ENCODE results near the gene CIITA.
"Not testable (repeated sequence)": the region's sequence is repeated elsewhere in the genome, so short reads cannot be mapped to it uniquely, and the experiment has no call there.

The CIITA gene

DNA sequence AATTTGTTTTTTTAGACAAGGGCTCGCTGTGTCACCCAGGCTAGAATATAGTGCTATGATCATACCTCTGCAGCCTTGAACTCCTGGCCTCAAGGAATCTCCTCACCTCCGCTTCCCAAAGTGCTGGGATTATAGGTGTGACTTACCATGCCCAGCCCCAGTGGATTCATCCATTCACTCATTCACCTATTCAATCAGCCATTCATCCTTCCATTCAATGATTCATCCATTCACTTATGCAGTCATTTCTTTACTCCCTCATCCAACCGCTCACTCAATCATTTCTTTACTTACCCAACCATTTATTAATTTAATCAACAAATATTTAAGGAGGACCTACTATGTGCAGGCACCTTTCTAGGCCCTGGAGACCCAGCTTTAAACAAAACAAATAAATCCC lies 39.5 kb downstream of the CIITA start:
- in situ Hi-C loops (cut with HindIII; ENCODE audit: low sequenced_read_pairs), result no loop called here

DNA sequence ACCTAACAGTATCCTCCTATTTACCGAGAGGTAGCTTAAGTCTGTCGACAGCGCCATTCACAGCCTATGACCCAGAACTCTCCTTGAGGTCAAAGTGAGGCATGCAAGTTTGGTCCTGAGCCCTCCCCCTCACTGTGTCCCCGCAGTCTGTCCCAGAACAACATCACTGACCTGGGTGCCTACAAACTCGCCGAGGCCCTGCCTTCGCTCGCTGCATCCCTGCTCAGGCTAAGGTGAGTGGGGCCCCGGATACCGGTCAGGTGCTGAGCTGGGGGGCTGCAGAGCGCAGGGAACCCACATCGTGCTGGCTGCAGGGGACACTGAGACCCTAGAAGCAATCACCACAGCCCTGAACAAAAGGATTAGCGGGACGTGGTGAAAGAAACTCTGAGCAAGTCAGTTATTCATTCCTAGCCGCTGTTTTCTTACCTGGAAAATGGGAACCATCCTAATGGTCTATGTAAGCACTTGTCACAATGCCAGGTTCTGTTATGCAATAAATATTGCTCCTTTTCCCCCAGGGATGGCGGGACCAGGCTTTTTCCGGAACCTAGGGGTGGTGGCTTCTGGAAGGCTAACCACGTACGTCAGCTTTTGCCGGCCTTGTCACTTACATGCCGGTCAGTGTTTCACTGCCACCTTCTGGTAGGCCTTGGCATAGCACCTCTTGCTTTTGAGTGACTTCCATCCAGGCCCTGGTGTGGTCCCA lies 41.4 kb downstream of the CIITA start:
- in situ Hi-C loops (cut with HindIII; ENCODE audit: low sequenced_read_pairs), result no loop called here

DNA sequence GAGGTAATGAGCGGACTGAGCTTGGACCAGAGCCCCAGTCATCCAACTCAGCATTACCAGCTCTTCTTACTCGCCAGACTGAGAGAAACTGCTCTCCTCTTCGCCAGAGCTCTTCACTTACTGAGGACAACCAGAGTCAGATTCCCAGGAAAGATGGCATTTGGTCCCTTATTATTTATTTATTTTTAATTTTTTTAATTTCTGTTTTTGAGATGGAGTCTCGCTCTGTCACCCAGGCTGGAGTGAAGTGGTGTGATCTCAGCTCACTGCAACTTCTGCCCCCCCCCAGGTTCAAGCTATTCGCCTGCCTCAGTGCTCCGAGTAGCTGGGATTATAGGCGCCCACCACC lies 42.0 kb downstream of the CIITA start:
- in situ Hi-C loops (cut with HindIII; ENCODE audit: low sequenced_read_pairs), result no loop called here

DNA sequence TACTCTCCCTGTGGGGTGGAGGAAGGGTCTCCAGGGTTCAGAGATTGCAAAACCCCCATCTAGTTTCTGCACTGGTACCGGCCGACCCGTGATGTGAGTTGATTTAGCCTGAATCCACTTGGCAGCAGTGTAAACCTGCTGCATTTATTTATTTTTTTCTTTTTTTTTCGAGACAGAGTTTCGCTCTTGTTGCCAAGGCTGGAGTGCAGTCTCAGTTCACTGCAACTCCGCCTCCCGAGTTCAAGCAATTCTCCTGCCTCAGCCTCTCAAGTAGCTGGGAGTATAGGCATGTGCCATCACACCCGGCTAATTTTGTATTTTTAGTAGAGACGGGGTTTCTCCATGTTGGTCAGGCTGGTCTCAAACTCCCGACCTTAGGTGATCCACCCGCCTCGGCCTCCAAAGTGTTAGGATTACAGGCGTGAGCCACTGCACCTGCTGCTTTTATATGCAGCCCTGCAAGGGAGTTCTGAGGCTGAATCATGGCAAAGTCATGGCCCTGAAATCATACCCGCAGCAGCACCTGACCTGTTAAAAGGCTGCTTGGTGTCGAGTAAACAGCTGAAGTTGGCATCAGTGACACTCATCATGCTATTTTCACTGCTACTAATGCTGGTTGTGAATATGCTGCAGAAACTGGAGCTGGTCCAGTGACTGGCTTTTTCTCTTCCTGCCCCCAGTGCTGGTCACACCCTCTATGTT lies 43.9 kb downstream of the CIITA start:
- in situ Hi-C loops (cut with HindIII; ENCODE audit: low sequenced_read_pairs), result no loop called here

DNA sequence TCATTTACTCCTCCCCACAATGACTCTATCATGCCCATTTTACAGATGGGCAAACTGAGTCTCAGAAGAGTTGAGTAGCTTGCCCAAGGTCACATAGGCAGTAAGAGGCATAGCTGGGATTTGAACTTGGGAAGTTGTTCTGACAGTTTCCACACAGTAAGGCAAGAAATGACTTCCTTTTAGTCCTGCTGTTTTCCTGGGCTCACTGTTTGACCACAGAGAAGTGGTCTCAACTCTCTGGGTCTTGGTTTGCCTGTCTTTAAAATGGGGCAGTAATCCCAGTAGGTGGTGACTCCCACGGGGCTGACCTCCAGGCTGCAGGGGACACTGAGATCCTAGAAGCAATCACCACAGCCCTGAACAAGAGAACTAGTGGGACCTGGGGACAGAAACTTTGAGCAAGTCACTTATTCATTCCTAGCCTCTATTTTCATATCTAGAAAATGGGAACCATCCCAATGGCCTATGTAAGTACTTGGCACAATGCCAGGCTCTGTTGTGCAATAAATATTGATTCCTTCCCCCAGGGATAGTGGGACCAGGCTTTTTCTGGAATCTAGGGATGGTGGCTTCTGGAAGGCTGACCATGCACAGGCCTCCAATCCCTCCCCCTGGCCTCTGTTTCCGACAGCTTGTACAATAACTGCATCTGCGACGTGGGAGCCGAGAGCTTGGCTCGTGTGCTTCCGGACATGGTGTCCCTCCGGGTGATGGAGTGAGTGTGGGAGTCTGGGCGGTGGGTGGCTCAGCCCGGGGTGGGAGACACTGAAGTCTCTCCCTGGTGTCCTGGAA lies 44.7 kb downstream of the CIITA start:
- in situ Hi-C loops (cut with HindIII; ENCODE audit: low sequenced_read_pairs), result no loop called here

DNA sequence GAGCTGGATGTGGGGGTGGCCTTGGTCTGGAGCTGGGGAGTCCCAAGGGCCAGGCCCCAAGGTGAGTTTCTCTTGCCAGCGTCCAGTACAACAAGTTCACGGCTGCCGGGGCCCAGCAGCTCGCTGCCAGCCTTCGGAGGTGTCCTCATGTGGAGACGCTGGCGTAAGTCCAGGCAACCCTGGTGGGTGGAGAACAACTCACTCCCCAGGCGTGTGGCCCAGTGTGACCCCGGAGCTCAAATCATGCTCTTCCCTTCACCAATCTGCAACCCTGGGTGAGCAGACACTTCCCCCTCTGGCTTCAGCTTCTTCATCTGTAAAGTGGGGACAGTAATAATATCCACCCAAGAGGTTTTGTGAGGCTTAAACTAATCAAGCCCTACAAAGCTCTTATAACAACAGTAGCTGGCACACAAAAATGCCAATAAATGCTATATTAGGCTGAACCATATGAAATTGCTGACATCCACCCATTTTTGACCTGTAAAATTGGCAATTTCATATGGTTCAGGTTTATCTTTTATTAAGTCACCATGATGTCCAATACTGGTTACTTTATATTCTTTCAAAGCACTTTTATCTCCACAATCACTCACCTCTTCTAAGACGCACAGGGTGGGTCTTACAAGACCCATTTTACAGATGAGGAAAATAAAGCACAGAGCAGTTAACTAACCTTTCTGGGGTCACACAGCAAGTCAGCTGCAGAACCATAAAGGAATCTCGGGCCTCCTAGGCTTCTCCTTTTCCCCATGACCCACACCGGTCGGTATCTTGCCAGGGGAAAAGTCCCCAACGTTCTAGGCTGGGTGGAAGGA lies 45.5 kb downstream of the CIITA start:
- in situ Hi-C loops (cut with HindIII; ENCODE audit: low sequenced_read_pairs), result no loop called here

DNA sequence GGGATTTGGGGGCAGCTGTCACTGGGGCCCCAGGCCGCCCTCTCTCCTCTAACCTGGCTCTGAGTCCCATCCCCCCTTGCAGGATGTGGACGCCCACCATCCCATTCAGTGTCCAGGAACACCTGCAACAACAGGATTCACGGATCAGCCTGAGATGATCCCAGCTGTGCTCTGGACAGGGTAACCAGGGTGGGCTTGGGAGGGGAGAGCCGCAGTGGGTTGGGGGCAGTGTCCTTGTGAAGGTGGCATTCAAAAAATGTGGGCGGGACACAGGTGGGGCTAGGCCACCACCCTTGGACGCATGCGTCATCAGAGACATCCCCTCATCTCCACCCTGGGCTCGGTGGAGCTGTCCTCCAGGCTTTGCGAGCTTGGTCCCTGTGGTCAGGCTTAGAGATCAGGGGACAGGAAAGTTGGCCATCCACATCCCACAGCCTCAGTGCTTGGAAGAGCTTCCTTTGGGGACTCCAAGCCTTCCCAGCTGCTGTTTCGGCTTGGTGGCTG lies 46.2 kb downstream of the CIITA start:
- in situ Hi-C loops (cut with HindIII; ENCODE audit: low sequenced_read_pairs), result no loop called here

DNA sequence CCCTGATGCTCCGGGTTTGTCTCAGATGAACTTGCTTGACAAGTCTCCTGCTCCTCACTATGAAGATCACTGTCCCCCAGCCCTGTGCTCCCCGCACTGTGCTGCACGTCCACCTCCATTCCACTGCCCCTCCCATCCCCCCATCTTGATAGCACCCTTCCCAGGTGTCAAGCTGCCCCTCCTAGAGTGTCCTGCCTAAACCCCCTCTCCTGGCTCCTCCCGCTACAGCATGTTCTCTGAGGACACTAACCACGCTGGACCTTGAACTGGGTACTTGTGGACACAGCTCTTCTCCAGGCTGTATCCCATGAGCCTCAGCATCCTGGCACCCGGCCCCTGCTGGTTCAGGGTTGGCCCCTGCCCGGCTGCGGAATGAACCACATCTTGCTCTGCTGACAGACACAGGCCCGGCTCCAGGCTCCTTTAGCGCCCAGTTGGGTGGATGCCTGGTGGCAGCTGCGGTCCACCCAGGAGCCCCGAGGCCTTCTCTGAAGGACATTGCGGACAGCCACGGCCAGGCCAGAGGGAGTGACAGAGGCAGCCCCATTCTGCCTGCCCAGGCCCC lies 46.7 kb downstream of the CIITA start:
- in situ Hi-C loops (cut with HindIII; ENCODE audit: low sequenced_read_pairs), result no loop called here

DNA sequence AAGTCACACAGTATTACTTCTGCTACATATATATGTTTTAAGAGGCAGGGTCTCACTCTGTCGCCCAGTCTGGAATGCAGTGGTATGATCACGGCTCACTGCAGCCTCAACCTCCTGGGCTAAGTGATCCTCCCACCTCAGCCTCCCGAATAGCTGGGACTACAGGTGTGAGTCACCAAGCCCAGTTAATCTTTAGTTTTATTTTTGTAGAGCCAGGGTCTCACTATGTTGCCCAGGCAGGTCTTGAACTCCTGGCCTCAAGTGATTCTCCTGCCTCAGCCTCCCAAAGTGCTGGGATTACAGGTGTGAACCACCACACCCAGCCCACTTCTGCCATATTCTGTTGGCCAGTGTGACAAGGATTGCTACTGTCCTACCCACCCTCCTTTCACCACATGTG lies 48.3 kb downstream of the CIITA start:
- in situ Hi-C loops (cut with HindIII; ENCODE audit: low sequenced_read_pairs), result not testable (repeated sequence)

DNA sequence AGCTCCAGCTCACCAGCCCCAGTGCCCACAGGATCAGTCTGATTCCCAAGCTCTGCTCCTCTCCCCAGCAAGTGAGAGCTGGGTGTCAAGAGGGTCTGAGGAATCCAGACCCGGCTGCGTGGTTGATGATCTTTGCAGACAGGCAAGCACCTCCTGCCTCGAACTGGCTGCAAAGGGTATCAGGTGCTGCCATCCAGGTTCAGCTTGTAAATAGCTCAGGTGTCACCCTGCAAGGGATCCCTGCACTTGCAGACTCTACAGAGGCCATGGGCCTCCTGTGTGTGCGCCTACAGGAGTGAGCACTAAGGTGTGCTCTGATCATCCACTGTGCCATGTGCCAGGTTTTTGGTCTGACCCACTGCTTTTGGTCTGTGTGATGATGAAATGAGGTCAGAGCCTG lies 49.1 kb downstream of the CIITA start:
- in situ Hi-C loops (cut with HindIII; ENCODE audit: low sequenced_read_pairs), result no loop called here

DNA sequence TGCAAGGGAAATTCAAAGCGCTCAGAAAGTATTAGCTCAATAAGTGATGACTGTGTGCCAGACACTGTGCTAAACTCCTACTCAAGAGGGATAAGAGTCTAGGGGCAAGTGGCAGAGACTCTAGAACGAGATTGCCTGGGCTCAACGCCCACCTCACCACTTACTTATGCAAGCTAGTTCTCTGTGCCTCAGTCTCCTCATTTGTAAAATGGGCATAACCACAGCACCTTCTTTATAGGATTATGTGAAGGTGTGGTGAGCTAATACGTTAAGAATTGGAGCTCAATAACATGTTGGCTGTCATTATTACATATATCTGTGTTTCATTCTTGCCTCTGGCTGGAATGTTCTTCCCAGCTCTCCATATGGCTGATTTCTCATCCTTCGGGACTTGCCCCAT lies 49.9 kb downstream of the CIITA start:
- in situ Hi-C loops (cut with HindIII; ENCODE audit: low sequenced_read_pairs), result no loop called here

DNA sequence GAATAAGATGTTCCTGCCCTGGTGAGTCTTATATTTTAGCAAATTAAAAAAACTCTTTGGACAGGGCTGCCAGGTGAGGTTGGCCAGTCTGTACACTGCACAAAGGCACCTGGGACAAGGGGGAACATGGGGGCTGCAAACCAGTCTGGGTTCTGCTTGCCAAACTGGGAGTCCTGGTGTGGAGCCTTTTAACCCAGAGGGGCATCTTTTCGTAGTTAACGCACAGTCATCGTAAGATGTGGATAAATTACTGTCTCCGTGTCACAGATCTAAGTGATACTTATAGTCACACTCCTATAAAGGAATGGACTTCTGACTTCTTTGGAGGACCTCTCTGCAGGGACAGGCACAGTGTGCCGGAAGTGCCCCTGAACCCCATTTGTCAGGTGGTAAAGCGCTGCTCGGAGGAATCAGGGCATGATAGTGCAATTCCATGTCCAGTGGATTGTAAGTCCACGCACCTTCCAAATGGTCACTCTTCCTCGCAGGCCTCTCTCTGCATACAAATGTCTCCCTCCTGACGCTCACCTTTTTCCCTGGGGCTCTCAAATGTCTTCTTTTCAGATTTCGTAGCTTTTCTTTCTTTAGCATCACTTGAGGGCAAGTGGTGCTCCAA lies 50.6 kb downstream of the CIITA start:
- in situ Hi-C loops (cut with HindIII; ENCODE audit: low sequenced_read_pairs), result no loop called here

DNA sequence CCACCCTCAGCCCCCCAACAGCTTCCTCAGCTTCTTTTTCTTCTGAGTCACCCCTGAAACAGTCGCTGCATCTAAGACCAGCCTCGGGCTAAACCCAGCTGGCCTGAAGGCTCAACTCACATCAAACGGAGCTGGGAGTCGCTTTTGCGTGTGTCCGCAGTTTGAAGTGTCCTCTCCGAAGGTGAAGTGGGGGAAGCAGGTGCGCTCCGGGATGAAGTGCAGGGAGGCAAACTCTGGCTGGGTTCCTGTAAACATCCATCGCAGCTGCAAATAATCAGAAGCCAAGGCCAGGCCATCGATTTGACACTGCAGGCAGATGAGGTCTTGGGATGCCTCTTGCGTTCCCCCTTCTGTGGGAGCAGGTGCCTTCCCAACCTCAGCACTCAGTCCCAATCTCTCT lies 52.1 kb downstream of the CIITA start:
- in situ Hi-C loops (cut with HindIII; ENCODE audit: low sequenced_read_pairs), result not testable (repeated sequence)

DNA sequence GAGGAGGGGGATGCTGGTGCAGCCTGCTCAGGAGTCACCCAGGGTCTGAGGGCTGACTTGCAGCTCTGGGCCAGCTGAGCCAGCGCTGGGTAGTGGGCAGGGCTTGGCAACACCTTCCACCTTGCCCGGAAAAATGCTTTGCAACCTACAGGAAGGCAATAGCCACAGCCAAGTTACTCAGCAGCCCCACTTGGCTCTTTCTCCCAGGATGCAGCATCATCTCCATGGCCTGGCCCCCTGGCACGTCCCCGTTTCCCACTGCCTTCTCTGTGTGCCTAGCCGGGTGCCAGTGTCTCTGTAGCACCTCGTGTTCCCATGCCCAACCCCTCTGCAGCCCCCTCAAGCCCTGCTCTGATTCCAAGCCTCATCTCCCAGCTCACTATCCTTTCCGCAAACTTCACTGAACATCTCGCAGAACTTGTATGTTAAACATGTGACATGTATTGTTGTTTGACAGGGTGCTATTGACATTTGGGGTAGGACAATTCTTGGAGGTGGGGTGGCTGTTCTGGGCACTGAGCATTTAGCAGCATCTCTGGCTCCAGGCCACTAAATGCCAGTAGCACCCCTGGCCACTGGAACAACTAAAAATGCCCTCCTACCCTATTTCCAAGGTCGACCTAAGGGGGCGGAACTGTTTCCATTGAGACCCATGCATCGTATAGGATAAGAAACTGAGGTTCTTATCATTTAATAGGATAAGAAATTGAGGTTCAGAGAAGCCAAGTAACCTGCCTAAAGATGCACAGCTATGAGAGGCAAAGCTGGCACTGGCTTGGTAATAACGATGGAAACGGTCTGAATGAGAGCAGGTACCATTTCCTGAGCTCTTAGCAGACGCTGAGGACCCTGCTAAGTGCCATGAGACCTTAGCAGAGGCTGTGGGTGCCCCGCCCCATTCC lies 53.1 kb downstream of the CIITA start:
- in situ Hi-C loops (cut with HindIII; ENCODE audit: low sequenced_read_pairs), result no loop called here

DNA sequence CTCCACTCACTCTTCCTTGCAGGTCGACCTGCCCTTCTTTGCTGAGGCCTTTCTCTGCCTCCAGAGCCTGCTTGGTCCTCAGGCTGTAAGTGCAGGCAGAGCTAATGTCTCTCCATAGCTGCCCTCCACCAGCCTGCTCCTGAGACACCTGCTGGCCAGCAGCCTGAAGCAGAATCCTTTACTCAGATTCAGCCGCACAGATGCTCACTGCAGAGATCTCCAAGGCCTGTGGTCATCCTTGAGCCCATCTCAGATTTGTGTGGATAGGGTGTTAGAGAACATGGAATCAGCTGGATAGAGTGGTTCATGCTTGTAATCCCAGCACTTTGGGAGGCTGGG lies 53.7 kb downstream of the CIITA start:
- in situ Hi-C loops (cut with HindIII; ENCODE audit: low sequenced_read_pairs), result no loop called here

DNA sequence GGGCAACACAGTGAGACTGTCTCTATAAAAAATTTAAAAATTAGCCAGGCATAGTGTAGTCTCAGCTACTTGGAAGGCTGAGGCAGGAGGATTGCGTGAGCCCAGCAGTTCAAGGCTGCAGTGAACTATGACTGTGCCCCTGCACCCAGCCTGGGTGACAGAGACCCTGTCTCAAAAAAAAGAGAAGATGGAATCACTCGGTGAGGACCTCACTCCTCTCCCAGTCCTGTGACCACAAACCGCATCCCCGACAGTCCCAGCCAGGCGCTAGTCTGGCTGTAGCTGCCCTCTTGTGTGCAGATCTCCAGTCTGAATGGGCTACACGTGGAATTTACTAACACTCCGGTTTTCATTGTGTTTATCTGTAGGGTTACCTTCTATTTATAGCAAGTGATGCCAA lies 54.1 kb downstream of the CIITA start:
- in situ Hi-C loops (cut with HindIII; ENCODE audit: low sequenced_read_pairs), result no loop called here

DNA sequence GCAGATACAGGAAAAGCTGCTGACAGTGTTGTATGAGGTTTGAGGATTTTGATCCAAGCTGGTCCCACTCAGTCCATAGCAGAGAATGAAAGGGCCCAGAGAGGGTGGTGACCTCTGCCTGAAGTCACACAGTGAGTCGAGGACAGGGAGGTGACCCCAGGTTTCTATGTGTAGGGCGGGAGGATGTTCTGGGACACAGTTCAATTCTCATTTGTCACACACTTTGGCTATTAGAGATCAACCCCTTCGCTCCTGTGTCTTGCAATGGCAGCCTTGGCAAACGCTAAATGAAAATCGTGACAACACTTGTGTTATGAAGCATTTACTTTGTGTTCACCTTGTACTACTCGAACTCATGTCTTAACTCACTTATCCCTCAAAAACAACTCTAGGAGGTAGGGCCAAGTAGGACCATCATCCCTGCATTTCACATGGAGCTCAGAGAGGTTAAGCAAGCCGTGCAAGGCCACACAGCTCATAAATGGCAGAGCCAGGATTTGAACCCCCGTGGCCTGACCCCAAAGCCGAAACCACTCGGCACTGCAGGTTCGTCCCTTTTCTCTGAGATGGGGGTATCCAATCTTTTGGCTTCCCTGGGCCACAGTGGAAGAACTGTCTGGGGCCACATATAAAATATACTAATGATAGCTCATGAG lies 55.1 kb downstream of the CIITA start:
- in situ Hi-C loops (cut with HindIII; ENCODE audit: low sequenced_read_pairs), result no loop called here

DNA sequence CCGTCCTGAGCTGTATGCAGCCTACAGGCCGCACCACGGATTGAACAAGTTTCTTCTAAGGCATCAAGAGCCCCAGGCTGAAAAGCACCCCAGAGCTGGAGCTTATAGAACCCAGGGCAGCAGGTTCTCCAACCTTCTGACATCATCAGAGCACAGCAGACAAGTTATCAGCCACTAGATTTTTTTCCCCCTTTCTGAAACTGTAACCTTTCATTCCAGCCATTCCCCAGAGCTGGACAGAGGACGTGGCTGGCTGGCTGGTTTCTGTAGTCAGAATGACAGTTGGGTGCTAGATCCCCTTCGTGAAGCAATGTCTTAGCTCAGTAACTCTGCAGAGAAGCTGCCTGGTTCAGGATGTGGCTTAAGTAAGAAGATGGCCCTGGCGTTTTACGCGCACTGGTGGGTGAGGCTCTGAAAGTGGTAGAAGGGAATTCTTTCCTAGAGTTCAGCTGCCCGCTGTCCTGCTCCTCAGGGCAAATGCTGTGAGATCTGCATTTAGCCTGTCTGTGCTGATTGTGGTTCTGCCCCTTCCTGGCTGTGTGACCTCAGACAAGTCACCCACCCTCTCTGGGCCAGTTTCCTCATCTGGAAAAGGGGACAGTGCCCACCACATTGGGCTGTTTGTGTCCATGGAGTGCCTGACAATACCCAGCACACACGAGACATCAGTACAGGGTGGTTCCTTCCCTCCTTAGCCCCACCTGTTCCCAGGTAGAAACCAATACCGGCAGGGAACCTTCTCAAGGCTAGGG lies 56.1 kb downstream of the CIITA start:
- in situ Hi-C loops (cut with HindIII; ENCODE audit: low sequenced_read_pairs), result no loop called here
